ENCODE data around the gene GABRG3.

The GABRG3 gene

DNA sequence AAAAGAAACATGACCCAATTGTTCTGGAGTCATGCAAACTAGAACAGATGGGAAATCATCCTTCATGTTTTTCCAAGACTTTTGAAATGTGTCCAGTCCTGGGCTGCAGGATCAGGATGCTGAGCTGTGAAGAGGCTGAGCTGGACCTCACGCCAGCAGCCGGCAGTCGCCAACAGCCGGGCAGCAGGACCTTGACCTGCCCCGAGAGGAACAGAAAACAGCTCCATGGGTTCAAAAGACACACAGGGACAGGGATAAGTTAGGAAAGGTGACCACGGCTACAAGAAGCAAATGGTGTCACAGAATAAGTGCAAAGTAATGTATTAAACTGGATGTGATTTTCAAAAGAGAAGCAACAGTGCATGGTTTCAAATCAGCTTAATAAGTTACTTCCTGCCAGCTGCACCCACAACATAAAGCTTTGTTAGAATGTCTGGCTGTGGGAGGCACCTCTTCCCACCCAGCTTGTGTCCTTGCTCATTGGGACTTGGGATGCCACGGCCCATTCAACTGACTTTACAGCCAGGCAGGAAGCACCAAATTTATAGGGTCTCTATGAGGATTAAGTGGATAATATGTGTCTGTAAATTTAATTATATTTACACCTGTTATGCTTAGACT lies 266.4 kb downstream of the GABRG3 start:
- DNase-seq (ENCODE audit: extremely low read depth, low read depth): no peak
- no peak overlapping the region for H3K4me3 ChIP-seq (replicated peaks; ENCODE audit: low read depth, low read length)
- TF ChIP-seq, protein P1, sequence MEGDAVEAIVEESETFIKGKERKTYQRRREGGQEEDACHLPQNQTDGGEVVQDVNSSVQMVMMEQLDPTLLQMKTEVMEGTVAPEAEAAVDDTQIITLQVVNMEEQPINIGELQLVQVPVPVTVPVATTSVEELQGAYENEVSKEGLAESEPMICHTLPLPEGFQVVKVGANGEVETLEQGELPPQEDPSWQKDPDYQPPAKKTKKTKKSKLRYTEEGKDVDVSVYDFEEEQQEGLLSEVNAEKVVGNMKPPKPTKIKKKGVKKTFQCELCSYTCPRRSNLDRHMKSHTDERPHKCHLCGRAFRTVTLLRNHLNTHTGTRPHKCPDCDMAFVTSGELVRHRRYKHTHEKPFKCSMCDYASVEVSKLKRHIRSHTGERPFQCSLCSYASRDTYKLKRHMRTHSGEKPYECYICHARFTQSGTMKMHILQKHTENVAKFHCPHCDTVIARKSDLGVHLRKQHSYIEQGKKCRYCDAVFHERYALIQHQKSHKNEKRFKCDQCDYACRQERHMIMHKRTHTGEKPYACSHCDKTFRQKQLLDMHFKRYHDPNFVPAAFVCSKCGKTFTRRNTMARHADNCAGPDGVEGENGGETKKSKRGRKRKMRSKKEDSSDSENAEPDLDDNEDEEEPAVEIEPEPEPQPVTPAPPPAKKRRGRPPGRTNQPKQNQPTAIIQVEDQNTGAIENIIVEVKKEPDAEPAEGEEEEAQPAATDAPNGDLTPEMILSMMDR (IDR thresholded peaks at IDR 0.05; ENCODE audit: low read depth, low read length, missing control alignments): no peak

DNA sequence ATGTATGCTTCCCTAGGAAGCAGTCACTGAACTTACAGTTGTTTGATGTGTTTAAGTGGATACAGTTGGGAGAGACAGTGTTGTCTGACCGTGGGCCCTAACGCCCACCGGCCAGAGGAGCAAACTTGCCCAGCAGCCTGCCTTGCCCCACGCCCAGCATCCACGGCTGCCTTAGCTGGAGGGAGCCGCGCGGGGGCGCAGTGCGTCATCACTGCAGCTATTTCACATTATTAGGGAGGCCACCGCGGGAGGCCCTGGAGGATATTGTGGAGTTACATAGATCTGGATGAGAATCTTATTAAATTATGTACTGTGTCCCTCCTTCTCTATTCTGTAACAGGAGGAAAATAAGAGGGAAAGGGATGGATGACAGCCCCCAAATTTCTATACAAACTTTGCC lies 267.2 kb downstream of the GABRG3 start:
- TF ChIP-seq, protein P1 (IDR thresholded peaks at IDR 0.05; ENCODE audit: low read depth, low read length, missing control alignments): no peak
- DNase-seq (ENCODE audit: extremely low read depth, low read depth): no peak

DNA sequence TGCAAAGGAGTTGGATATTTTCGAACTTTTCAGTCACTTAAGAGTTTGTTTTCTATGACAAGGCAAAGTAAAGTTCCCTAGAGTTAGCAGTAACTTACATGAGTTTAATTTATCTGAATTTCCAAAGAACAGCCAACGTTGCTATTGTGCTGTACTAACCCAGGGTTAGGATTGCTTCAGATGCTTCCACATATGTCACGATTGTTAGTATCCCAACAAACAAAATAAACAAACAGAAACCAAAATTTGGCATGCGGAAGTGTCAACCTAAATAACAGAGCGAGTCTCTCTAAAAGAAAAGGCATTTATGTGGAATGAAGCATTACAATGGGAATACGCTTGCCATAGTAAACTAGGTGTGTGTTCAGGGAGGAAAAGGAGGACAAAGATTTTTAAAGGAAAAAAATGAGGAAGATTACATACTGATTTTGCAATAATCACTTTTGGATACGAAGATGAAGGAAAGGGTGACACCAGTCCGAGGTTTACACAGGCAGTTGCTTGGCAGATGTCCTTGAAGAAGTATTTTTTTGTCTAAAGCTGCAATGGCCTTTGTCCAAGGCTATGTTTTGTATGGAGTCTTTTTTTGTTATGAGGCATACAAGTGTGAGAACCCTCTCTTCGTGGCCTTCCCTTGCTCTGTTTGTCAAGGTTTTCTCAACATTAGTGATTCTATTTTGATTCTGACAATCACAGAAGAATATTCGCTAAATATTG lies 267.9 kb downstream of the GABRG3 start:
- no peak for DNase-seq (ENCODE audit: extremely low read depth, low read depth)
- TF ChIP-seq, protein P1 (IDR thresholded peaks at IDR 0.05; ENCODE audit: low read depth, low read length, missing control alignments): no peak
- H3K4me3 ChIP-seq (replicated peaks; ENCODE audit: low read depth, low read length): no peak overlapping the region

More for the DNA sequence above, 267.2 kb downstream of the GABRG3 start:
- H3K4me3 ChIP-seq (replicated peaks; ENCODE audit: low read depth, low read length): no peak overlapping the region

DNA sequence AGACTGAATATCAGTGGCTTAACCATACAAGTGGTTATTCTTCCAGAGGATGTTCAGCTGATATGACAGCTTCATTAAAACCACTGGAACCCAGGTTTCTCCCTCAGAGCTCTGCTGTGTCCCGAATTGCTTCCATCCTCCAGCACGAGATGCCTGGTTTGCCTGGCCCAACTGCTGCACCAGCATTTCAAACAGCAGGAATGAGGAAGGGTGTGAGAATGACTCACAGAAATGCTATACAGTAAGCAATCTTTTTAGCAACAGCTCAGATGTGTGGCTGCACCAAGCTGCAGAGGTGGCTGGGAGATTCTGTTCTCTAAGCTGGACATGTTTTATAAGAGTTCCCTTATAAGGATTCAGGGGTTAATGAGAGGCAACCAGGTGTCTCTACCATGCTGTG lies 271.0 kb downstream of the GABRG3 start:
- no peak overlapping the region for H3K4me3 ChIP-seq (replicated peaks; ENCODE audit: low read depth, low read length)
- DNase-seq (ENCODE audit: extremely low read depth, low read depth): no peak
- TF ChIP-seq, protein P1 (IDR thresholded peaks at IDR 0.05; ENCODE audit: low read depth, low read length, missing control alignments): no peak

DNA sequence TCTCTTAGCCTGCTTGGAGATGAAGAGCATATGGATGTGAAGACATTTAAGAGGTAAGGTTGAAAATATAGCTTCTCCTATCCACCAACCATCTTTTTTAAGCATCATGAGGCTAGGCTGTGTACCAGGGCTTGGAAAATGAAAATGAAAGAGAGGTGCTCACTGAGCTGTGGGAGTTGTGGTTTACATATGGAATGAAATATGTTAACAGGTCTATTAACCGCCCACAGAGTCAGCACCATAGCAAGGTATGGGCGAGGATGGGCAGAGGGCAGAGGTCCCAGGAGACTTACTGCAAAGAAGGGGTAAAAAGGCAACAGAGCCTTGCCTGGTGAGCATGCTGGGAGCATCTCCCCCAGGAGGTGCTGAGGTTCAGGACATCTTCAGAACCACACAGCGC lies 273.1 kb downstream of the GABRG3 start:
- TF ChIP-seq, protein P1 (IDR thresholded peaks at IDR 0.05; ENCODE audit: low read depth, low read length, missing control alignments): no peak
- DNase-seq (ENCODE audit: extremely low read depth, low read depth): no peak
- no peak overlapping the region for H3K4me3 ChIP-seq (replicated peaks; ENCODE audit: low read depth, low read length)

DNA sequence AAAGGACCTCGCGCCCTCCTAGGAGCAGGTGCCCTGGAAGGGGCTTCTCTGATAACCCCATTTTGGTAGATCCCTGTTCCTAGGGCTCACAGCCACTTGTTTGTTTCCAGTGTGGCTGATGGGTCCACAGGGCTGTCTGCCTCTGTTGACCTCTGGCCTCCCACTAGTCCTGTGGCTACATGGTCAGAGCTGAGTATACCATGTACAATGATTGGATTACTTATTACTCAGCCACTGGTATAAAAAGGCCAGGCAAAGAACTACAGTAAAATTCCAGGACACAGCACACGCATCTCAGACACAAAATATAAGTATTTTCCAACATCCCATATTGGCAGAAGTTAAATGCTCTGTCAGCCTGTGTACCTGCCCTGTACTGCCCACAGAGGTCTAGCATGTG lies 277.3 kb downstream of the GABRG3 start:
- TF ChIP-seq, protein P1 (IDR thresholded peaks at IDR 0.05; ENCODE audit: low read depth, low read length, missing control alignments): no peak
- no peak for DNase-seq (ENCODE audit: extremely low read depth, low read depth)
- H3K4me3 ChIP-seq (replicated peaks; ENCODE audit: low read depth, low read length): no peak overlapping the region
